Measurements from ENCODE around the gene ZNF865. TPM values are rescaled to one million over a fixed set of nuclear protein-coding genes. Genes with fewer than 3 reads are reported as not detected.
A peak's percentile ranks its signal among the peaks of the same experiment; 100 is the strongest.

The ZNF865 gene
- total and polyA plus RNA-seq, 5 experiments from 2014 or later, result 0.22 to 24.4 (median 11.0) TPM; not detected in 1

DNA sequence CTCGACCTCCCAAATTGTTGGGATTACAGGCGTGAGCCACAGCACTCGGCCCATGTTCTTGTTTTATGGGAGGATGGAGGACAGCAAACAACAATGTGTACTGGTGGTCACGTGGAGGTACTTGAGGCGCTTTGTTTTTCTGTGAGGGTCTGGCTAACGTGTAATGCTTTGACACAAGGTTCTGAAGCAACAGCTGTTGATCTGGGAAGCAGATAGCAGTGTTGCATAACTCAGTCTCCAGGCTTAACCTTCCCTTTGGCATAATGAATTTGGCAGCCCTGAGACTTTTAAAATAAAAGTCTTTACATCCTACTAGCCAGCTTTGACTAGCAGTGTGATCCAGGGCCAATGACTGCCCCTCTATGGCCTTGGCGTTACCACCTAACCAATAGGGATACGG lies 28.4 kb downstream of the ZNF865 start:
- DNase-seq, result no peak
- ATAC-seq, result no peak
- H3K4me1 Mint-ChIP-seq, result peaks cover 40 to 61% (median 55%) of the 10 kb centered on the region in 4 donors
- no peaks in the 10 kb centered on the region for H3K9me3 Mint-ChIP-seq
- H3K4me3 Mint-ChIP-seq, result peak overlapping the region in 4 of 10 donors; percentile 67 to 97 (median 76)
- H3K27me3 Mint-ChIP-seq, result no peaks in the 10 kb centered on the region
- peaks cover 4 to 20% (median 5%) of the 10 kb centered on the region in 3 donors for H3K36me3 Mint-ChIP-seq
- POLR2A ChIA-PET, result interaction anchor here (0.7 to 9.3 kb wide), 12 partner anchors 9 to 543 kb away, joined by 3 to 148 read pairs (median 12); partner anchors contain the start of genes CCDC106, FIZ1, U2AF2 and UBE2S
- peak overlapping the region in 4 of 10 donors; percentile 72 to 100 (median 100) for H3K27ac Mint-ChIP-seq

DNA sequence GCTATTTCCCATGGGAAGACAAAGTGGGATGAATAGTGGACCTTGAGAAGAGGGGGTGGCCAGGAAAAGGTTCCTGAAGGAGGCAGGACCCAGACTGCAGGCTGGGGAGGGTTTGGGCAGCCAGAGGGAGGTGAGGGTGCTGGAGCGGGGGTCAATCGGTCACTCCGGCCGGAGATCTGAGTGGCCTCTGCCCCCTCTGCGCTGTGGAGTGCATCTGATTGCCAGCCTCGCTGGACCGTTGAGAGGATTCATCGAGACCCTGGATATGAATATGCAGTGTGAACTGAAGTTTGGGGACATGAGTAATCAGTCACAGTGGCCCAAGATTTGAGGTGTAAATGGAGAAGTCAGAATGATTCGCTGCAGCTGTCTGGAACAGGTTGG lies 29.9 kb downstream of the ZNF865 start:
- ATAC-seq, result no peak
- no peaks in the 10 kb centered on the region for H3K27me3 Mint-ChIP-seq
- H3K4me1 Mint-ChIP-seq, result peaks cover 44 to 72% (median 67%) of the 10 kb centered on the region in 4 donors
- no peaks in the 10 kb centered on the region for H3K9me3 Mint-ChIP-seq
- no peak for DNase-seq
- H3K36me3 Mint-ChIP-seq, result peaks cover 4 to 20% (median 7%) of the 10 kb centered on the region in 3 donors
- H3K27ac Mint-ChIP-seq, result peak overlapping the region; percentile 99 to 100 (median 100)
- peak overlapping the region; percentile 97 to 100 (median 100) for H3K4me3 Mint-ChIP-seq
- POLR2A ChIA-PET, result interaction anchor here (0.6 to 9.3 kb wide), 11 partner anchors 11 to 376 kb away, joined by 3 to 148 read pairs (median 12); partner anchors contain the start of genes CCDC106, FIZ1, PPP6R1 and U2AF2

DNA sequence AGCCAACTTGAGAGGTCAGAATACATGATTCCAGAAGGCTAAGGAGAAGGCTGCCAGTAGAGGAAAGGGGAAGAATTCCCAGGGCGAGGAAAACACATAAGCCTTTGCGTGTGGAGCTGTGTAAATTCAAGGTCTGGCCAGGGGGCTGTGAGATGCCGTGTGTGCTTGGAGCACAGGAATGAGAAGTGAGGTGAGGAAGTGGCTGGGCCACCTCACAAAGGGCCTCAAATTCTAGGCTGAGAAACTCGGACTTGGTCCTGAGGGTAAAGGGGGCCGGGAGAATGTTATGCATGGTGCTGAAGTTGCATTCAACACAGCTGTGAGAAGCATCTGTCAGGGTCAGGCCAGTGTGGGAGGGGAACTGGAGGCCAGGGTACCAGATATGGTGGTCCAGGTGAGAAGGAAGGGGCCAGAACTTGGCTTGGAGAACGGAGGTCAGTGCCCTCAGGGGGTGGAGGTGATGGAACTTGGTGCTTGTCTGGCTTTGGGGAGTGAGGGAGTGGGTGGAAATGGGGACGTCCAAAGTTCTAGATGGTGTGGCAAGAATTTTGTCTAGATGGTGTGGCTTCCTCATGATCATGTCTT lies 30.5 kb downstream of the ZNF865 start:
- peaks cover 44 to 74% (median 70%) of the 10 kb centered on the region in 4 donors for H3K4me1 Mint-ChIP-seq
- DNase-seq, result no peak
- POLR2A ChIA-PET, result interaction anchor here (0.6 to 9.3 kb wide), 11 partner anchors 10 to 377 kb away, joined by 3 to 148 read pairs (median 8); partner anchors contain the start of genes CCDC106, FIZ1, NAT14 and PPP6R1
- H3K9me3 Mint-ChIP-seq, result no peaks in the 10 kb centered on the region
- peak overlapping the region; percentile 99 to 100 (median 100) for H3K27ac Mint-ChIP-seq
- peaks cover 4 to 20% (median 7%) of the 10 kb centered on the region in 3 donors for H3K36me3 Mint-ChIP-seq
- peak overlapping the region; percentile 97 to 100 (median 100) for H3K4me3 Mint-ChIP-seq
- no peak for ATAC-seq
- H3K27me3 Mint-ChIP-seq, result no peaks in the 10 kb centered on the region

DNA sequence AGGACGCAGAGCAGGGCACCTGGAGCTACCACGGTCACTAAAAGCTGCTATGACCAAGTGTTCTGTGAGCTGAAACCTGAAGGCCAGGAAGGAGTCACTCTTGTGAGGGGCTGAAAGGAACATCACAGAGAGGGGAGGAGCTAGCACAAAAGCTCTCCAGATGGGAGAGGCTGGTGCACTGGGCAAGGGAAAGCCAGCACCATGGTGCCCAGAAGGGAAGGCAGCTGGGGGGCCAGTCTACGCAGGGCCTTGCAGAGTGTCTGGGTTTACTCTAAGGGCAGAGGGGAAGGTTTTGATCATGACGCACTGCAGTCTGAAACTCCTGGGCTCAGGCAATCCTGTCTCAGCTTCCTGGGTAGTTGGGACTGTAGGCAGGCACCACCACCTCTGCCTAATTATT lies 31.3 kb downstream of the ZNF865 start:
- Mint-ChIP-seq H3K27ac (peak overlapping the region; percentile 99 to 100 (median 100)), H3K4me3 (peak overlapping the region; percentile 97 to 100 (median 100)), H3K27me3 (no peaks in the 10 kb centered on the region), H3K36me3 (peaks cover 4 to 20% (median 7%) of the 10 kb centered on the region in 3 donors), H3K4me1 (peaks cover 45 to 76% (median 71%) of the 10 kb centered on the region in 4 donors), H3K9me3 (no peaks in the 10 kb centered on the region)
- POLR2A ChIA-PET, result interaction anchor here (0.6 to 9.3 kb wide), 8 partner anchors 9 to 161 kb away, joined by 3 to 148 read pairs (median 34); partner anchors contain the start of genes CCDC106, FIZ1, NAT14 and U2AF2
- ATAC-seq, result no peak
- DNase-seq, result no peak

DNA sequence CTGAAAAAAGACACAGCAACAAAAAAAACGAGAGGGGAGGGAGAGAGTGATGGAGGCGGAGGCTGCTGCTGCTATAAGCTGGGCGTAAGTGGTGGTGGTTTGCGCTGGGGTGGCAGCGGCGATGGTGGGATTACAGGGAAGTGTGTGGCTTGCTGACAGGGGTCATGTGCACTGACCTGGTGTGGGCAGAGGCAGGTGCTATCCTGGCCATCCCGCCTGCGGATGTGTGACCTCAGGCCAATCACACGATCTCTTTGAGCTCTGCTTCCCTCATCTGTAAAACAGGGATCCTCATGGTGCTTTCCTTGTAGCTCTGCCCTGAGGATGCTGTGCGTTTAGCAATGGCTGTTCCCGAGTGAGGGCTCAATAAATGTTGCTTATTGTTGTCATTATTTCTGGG lies 32.1 kb downstream of the ZNF865 start:
- no peak for ATAC-seq
- no peak for DNase-seq
- no peaks in the 10 kb centered on the region for H3K9me3 Mint-ChIP-seq
- POLR2A ChIA-PET, result interaction anchor here (0.9 to 9.3 kb wide), 9 partner anchors 9 to 176 kb away, joined by 3 to 148 read pairs (median 8); partner anchors contain the start of genes CCDC106, FIZ1, ISOC2 and NAT14
- H3K36me3 Mint-ChIP-seq, result peaks cover 4 to 20% (median 7%) of the 10 kb centered on the region in 3 donors
- H3K4me3 Mint-ChIP-seq, result peak overlapping the region in 9 of 10 donors; percentile 29 to 100 (median 100)
- H3K4me1 Mint-ChIP-seq, result peaks cover 43 to 74% (median 68%) of the 10 kb centered on the region in 4 donors
- H3K27me3 Mint-ChIP-seq, result no peaks in the 10 kb centered on the region
- H3K27ac Mint-ChIP-seq, result peak overlapping the region; percentile 24 to 100 (median 89)

DNA sequence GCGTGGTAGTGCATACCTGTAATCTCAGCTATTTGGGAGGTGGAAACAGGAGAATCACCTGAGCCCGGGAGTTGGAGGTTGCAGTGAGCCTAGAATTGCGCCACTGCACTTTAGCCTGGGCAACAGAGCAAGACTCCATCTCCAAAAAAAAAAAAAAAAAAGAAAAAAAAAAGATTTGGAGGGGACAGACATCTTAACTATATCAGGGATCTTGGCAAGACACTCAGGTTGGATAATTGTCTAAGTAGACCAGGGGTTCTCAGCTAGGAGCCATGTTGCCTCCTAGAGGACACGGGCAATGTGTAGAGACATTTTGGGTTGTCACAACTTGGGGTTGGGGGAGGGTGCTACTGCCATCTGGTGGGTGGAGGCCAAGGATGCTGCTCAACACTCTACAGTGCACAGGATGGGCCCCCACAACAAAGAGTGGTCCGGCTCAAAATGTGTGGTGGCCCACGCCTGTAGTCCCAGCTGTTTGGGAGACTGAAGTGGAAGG lies 33.5 kb downstream of the ZNF865 start:
- H3K9me3 Mint-ChIP-seq, result no peaks in the 10 kb centered on the region
- peaks cover 49 to 78% (median 73%) of the 10 kb centered on the region in 4 donors for H3K4me1 Mint-ChIP-seq
- DNase-seq, result peak in 8 of 10 donors; percentile 47 to 77 (median 58)
- H3K27ac Mint-ChIP-seq, result peak overlapping the region; percentile 55 to 94 (median 90)
- H3K4me3 Mint-ChIP-seq, result peak overlapping the region in 8 of 10 donors; percentile 16 to 89 (median 56)
- peaks cover 4 to 20% (median 7%) of the 10 kb centered on the region in 3 donors for H3K36me3 Mint-ChIP-seq
- ATAC-seq, result peak in 1 of 2 donors; percentile 30
- H3K27me3 Mint-ChIP-seq, result no peaks in the 10 kb centered on the region
- POLR2A ChIA-PET, result interaction anchor here (1.1 to 9.3 kb wide), 6 partner anchors 7 to 162 kb away, joined by 3 to 148 read pairs (median 36); partner anchors contain the start of genes CCDC106, FIZ1, U2AF2 and ZNF524

DNA sequence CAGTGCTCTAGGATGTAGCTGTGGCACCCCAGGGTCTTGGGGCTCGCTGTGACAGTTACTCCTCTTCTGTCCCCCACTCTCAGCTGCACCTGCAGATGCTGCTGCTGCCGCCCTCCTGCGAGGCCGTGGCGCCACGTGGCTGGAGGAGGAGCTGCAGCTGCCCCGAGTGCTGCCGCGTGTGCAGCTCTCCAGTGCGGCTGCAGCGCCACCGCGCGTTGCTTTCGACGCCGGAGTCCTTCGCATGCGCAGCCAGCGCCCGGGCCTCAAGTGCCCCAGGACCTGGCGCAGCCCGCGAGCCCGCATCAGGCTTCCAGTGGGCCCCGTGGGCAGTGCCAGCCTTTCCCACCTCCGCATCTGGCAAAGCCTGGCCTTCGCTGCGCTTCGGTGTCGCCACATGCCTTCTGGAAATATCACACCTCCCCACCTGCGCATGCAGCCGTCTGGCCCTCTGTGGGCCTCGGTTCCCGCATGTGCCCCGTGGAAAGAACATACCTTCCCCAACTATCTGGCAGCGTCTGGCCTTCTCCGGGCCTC lies 34.7 kb downstream of the ZNF865 start:
- DNase-seq, result peak; percentile 63 to 83 (median 76)
- Mint-ChIP-seq H3K4me1 (peaks cover 50 to 79% (median 76%) of the 10 kb centered on the region in 4 donors), H3K27ac (peak overlapping the region; percentile 84 to 94 (median 92)), H3K27me3 (no peaks in the 10 kb centered on the region), H3K9me3 (no peaks in the 10 kb centered on the region), H3K36me3 (peaks cover under 1 to 16% (median 4%) of the 10 kb centered on the region in 3 donors), H3K4me3 (peak overlapping the region; percentile 66 to 91 (median 77))
- peak; percentile 37 to 53 for ATAC-seq
- POLR2A ChIA-PET, result interaction anchor here (0.6 to 7.3 kb wide), 6 partner anchors 9 to 1264 kb away, joined by 3 to 76 read pairs (median 6); partner anchors contain the start of genes FIZ1, ZNF524, ZNF784 and ZNF865

DNA sequence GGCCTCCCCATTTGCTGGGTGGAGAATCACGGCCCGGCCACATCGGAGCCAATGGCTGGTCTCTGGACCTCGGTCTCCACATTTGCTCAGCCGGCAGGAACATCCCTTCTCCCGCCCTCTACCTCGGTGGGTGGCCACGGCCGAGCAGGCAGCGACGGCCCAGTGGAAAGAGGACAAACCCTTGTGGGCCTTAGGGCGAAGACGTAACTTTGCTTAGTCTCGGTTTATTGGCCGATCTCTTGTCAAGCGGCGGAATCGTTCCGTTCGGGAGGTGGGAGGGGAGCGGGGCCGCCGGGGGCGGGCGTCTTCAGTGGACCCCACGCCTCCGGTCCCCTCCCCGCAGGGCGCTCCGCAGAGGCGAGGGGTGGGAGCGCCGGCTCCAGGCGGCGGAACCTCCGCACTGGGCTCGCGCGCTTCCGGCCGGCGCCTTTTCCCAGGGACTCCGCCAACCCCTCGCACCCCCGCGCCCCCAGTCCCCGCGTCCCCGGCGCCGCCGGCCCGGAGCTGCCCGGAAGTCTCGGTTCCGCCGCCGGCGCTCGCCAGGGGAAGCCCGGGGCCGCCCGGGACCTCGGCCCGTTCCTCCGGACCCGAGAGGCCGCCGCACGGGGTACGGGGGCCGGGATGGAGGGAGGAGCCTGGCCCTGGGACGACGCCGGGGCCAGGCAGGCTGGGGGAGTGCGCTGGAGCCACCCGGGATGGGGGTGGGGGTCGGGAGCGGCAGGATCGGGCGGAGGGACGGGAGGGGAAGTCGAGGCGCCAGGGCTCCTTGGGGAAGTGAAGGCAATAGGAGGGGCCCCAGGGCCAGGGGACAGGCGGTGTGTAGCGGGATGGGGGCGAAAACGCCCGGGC lies 35.4 kb downstream of the ZNF865 start, which contains the start of gene ZNF580:
ZNF580 (plus strand) TSS at position 426 of the 849 bp plus-strand sequence. CDS start 1,507 bp downstream, outside the sequence.
- ATAC-seq, result peak; percentile 19
- H3K4me3 Mint-ChIP-seq, result peak within 1 kb of the TSS; percentile 84 to 98 (median 94)
- H3K4me1 Mint-ChIP-seq, result peaks cover 45 to 79% (median 74%) of the 10 kb centered on the region in 4 donors

DNA sequence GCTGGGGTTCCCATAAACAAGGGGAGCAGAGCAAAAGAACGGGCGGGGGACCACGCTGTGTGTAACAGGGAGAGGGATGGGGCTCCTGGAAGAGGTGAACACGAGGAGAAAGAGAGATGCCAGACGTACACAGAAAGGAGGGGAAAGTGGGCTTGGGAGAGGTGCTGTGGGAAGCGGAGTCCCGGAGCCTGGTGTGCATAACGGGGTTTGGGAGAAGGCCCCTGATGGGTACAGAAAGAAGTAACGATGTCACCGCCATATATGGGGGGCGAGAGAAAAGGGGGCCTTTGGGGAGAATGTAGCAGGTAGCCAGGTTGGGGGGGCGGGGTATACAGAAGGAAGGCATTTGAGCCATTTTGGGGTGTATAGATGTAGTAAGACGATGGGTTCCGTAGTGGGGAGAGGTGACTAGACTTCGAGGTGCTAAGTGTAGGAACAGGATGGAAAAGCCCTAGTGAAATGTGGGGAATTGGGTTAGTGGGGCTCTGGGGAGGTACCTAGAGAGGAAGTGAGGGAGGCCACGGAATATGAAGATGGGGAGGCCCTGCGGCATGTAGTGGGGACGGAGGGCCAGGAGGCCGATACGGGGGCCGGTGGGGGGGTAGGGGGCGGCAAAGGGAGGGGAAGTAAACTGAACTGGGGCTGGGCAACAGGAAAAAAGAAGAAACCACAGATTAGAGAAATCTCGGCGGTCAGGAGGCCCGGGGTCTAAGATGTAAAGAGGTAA lies 36.1 kb downstream of the ZNF865 start:
- DNase-seq (peak in 6 of 10 donors; percentile 28 to 69 (median 46)), ATAC-seq (peak; percentile 7 to 8)
- H3K27me3 Mint-ChIP-seq, result no peaks in the 10 kb centered on the region
- H3K36me3 Mint-ChIP-seq, result peaks cover 0 to 14% (median 4%) of the 10 kb centered on the region in 3 donors
- POLR2A ChIA-PET, result interaction anchor here (1.0 to 9.2 kb wide), 12 partner anchors 7 to 165 kb away, joined by 4 to 148 read pairs (median 10); partner anchors contain the start of genes FIZ1, U2AF2, ZNF524 and ZNF628
- H3K27ac Mint-ChIP-seq, result peak overlapping the region; percentile 83 to 99 (median 95)
- H3K4me1 Mint-ChIP-seq, result peaks cover 37 to 71% (median 66%) of the 10 kb centered on the region in 4 donors
- peak overlapping the region; percentile 84 to 98 (median 94) for H3K4me3 Mint-ChIP-seq
- H3K9me3 Mint-ChIP-seq, result no peaks in the 10 kb centered on the region

More for the DNA sequence above, 35.4 kb downstream of the ZNF865 start, which contains the start of gene ZNF580:
- peak in 8 of 10 donors; percentile 42 to 78 (median 54) for DNase-seq
- POLR2A ChIA-PET, result interaction anchor here (1.0 to 7.3 kb wide), 6 partner anchors 8 to 42 kb away, joined by 4 to 76 read pairs (median 6); partner anchors contain the start of genes FIZ1, U2AF2, ZNF524 and ZNF784
- H3K36me3 Mint-ChIP-seq, result peaks cover 0 to 20% (median 4%) of the 10 kb centered on the region in 3 donors
- no peaks in the 10 kb centered on the region for H3K9me3 Mint-ChIP-seq
- H3K27me3 Mint-ChIP-seq, result no peaks in the 10 kb centered on the region
- peak within 1 kb of the TSS; percentile 91 to 99 (median 95) for H3K27ac Mint-ChIP-seq

DNA sequence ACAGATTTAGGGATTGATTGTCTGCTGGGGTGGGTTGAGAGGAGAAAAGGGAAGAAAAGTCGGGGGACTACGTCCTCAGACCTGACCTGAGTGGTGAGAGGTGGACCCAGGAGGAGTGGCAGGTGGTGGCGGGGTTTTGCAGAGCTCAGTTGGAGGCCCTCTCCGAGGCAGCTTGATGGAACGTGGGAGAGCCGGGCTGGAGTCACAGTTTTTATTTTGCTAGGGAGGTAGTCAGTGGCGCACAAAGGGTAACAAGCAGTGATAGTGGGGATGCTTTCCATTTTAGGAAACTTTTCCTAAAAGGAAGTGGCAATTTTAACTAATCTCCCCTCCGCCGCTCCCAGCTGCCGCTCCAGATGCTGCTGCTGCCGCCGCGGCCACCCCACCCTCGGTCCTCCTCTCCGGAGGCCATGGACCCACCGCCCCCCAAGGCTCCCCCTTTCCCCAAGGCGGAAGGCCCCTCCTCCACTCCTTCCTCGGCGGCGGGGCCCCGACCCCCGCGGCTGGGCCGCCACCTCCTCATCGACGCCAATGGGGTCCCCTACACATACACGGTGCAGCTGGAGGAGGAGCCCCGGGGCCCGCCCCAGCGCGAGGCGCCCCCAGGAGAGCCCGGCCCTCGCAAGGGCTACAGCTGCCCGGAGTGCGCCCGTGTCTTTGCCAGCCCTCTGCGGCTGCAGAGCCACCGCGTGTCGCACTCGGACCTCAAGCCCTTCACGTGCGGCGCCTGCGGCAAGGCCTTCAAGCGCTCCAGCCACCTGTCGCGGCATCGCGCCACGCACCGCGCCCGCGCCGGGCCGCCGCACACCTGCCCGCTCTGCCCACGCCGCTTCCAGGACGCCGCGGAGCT lies 36.9 kb downstream of the ZNF865 start:
- peak overlapping the region; percentile 91 to 99 (median 94) for H3K4me3 Mint-ChIP-seq
- no peaks in the 10 kb centered on the region for H3K9me3 Mint-ChIP-seq
- H3K4me1 Mint-ChIP-seq, result peaks cover 36 to 71% (median 65%) of the 10 kb centered on the region in 4 donors
- H3K27me3 Mint-ChIP-seq, result no peaks in the 10 kb centered on the region
- DNase-seq, result peak in 6 of 10 donors; percentile 24 to 66 (median 44)
- peaks cover 0 to 14% (median 4%) of the 10 kb centered on the region in 3 donors for H3K36me3 Mint-ChIP-seq
- peak; percentile 24 to 36 for ATAC-seq
- POLR2A ChIA-PET, result interaction anchor here (0.7 to 9.2 kb wide), 17 partner anchors 7 to 499 kb away, joined by 3 to 148 read pairs (median 5); partner anchors contain the start of genes EPN1, FIZ1, U2AF2 and ZNF444
- peak overlapping the region; percentile 94 to 99 (median 98) for H3K27ac Mint-ChIP-seq
